Uterus (tissue), 4 donors: ENCODE data around the gene VSIR. TPM values are rescaled to one million over a fixed set of nuclear protein-coding genes. Genes with fewer than 3 reads are reported as not detected.

ENCODE experiments used
- DNase-seq, 2 donors: peaks; one replicate each; pipeline ENCODE4 v3.0.0-alpha.2; 2019 to 2020
- H3K27ac ChIP-seq, 2 donors: fragments of 200-600 bp; sonication (generic); 1 replicate in 1 of 2; 2 replicates in 1 of 2; pipeline ENCODE4 v1.5.1; 2016 to 2018
- H3K27me3 ChIP-seq, 2 donors: fragments of 200-600 bp; sonication (generic); one replicate each; pipeline ENCODE4 v1.5.1; 2018 to 2019; ENCODE audit warnings: control low read depth in 1 of 2
- H3K36me3 ChIP-seq, 2 donors: fragments of 200-600 bp; sonication (generic); one replicate each; pipeline ENCODE4 v1.5.1; 2019; ENCODE audit warnings: control low read depth in 1 of 2
- H3K4me1 ChIP-seq, 2 donors: fragments of 200-600 bp; sonication (generic); one replicate each; pipeline ENCODE4 v1.5.1; 2018 to 2019; ENCODE audit warnings: control low read depth in 1 of 2
- H3K4me3 ChIP-seq, 2 donors: fragments of 200-600 bp; sonication (generic); 1 replicate in 1 of 2; 2 replicates in 1 of 2; pipeline ENCODE4 v1.5.1; 2018 to 2019; ENCODE audit warnings: mild to moderate bottlenecking in 1 of 2
- H3K9me3 ChIP-seq, 2 donors: fragments of 200-600 bp; sonication (generic); one replicate each; pipeline ENCODE4 v1.5.1; 2019; ENCODE audit warnings: control low read depth in 1 of 2
- POLR2A ChIP-seq, 2 donors: fragments of 450-650 bp; IDR thresholded peaks; one replicate each; pipeline ENCODE4 v1.6.1; 2016; ENCODE audit warnings: antibody characterized with exemption in 2 of 2, mild to moderate bottlenecking in 1 of 2, moderate library complexity in 1 of 2
- intact Hi-C: fragments of 100-400 bp; cut with DNase I; formaldehyde crosslinking; loops from one replicate; pipeline ENCODE4 v1.15.1; 2023; ENCODE audit warnings: low total_unique reads
- total RNA-seq, 4 donors: library from RNA; depleted of rRNA in 3 of 4; stranded (reverse); fragments of >200 nt in 3 of 4; gene quantifications; one replicate each; pipeline versions ENCODE4 v1.1.0 to v1.2.4, GENCODE V29; 2014 to 2023
- TF ChIP-seq, protein P1 (sequence below), 4 experiments: fragments of 200-600 bp in 2 of 4; fragments of 450-650 bp in 2 of 4; sonication (generic) in 2 of 4; IDR thresholded peaks; one replicate each; pipeline ENCODE4 v1.5.1; 2016 to 2019; ENCODE audit warnings: antibody characterized with exemption in 4 of 4, mild to moderate bottlenecking in 2 of 4, moderate library complexity in 1 of 4
- donor health status: DM: yes; HTN: yes; CAD: no.

The VSIR gene
- total RNA-seq, result 100 to 1,000 TPM in 1 of 4 donors, 10 to 100 TPM in 3; 18.9 to 127 (median 36.7) TPM

DNA sequence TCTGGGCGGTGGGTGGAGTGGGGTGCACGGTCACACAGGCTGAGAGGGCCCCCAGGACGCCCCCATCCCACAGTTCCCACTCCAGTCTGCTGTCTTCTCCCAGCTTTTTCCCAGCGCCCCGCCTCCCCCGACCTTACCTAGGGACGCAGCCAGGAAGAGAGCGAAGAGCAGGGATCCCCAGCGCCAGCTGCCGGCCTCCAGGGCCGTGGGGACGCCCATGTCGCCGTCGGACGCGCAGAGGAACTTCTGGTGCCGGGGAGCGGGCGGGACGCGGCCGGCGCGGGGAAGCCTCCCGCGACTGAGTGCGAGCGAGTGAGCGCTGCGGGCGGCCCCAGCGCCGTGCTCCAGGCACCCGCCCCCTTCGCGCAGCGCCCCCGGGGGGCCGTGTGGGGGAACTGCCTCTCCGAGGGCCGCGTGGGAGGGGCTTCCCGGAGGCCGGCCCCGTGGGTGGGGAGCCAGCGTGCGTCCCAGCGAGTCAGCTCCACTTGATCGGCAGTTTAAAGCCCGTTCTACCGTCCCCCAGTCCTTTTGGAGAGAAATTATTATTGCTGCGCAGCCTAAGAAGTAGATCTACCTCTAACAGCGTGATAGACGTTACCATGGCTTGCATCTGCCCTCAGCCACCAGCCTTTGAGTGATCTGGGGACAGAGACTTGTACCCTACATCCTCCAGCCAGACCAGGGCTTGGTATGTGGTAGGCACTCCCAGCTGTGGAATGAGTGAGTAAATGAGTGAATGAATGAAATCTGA lies at the start of gene VSIR:
Gene VSIR (minus strand): TSS at position 300 of the 751 bp plus-strand sequence. CDS start 81 bp downstream, at position 219.
- H3K4me1 ChIP-seq, result peaks cover 8 to 20% of the 10 kb centered on the region in 2 donors
- TF ChIP-seq, protein P1, sequence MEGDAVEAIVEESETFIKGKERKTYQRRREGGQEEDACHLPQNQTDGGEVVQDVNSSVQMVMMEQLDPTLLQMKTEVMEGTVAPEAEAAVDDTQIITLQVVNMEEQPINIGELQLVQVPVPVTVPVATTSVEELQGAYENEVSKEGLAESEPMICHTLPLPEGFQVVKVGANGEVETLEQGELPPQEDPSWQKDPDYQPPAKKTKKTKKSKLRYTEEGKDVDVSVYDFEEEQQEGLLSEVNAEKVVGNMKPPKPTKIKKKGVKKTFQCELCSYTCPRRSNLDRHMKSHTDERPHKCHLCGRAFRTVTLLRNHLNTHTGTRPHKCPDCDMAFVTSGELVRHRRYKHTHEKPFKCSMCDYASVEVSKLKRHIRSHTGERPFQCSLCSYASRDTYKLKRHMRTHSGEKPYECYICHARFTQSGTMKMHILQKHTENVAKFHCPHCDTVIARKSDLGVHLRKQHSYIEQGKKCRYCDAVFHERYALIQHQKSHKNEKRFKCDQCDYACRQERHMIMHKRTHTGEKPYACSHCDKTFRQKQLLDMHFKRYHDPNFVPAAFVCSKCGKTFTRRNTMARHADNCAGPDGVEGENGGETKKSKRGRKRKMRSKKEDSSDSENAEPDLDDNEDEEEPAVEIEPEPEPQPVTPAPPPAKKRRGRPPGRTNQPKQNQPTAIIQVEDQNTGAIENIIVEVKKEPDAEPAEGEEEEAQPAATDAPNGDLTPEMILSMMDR (IDR thresholded peaks at IDR 0.05), result peak; percentile 64 to 97 (median 95)
- peak; percentile 95 to 96 for TF ChIP-seq POLR2A (IDR thresholded peaks at IDR 0.05)
- intact Hi-C loops, result loop anchor here (5.0 kb wide), 1 partner anchor 66 kb away; no protein-coding TSS in a partner anchor

DNA sequence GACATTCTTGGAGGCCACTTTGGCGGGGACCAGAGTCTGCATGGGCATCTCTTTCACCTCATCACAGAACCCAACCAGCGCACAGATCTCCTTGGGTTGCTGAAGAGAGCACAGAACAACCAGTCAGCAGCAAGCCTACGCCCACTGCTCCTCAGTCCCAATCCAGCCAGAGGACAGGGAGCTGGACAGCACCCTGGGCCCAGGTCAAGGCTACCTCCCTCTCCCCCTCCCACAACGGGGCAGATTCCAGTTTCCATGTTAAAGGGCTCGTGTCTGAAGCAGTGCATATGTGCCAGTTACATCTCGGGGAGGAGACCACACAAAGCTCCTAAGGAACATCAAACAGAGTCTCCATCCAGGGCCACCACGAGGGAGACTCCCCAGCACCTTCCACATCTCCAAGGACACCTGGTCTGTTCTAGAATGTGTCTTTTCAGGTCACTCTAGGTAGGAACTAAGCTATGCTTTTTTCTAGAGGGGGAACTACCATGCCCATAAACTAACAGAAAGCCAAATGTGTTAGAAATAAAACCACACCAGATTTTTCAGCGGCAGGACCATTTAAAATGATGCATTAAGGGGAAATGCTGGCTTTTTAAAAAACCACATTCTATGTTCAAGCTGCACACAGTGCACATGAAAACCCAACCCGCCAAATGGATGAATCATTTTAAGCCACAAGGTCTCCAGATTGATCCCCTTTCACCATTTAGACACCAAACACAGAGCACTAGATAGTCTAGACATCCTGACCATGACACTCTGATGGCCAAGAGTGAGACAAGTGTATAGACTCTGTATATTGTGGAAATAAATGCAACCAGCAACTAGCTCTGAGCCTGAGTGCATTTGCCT lies 48.8 kb upstream of the VSIR start:
- no peak overlapping the region for H3K27ac ChIP-seq
- DNase-seq, result no peak
- H3K9me3 ChIP-seq, result no peaks in the 10 kb centered on the region
- intact Hi-C loops, result no loop called here
- no peaks in the 10 kb centered on the region for H3K4me1 ChIP-seq
- no peaks in the 10 kb centered on the region for H3K27me3 ChIP-seq
- H3K36me3 ChIP-seq, result no peaks in the 10 kb centered on the region
- TF ChIP-seq, protein P1 (IDR thresholded peaks at IDR 0.05), result no peak
- H3K4me3 ChIP-seq, result no peak overlapping the region

More for the DNA sequence above, at the start of gene VSIR:
- Histone ChIP-seq H3K27me3 (no peaks in the 10 kb centered on the region), H3K27ac (peak within 1 kb of the TSS; percentile 94 to 97), H3K36me3 (no peaks in the 10 kb centered on the region), H3K9me3 (no peaks in the 10 kb centered on the region), H3K4me3 (peak within 1 kb of the TSS; percentile 66 to 81)
- DNase-seq, result peak; percentile 89 to 95

DNA sequence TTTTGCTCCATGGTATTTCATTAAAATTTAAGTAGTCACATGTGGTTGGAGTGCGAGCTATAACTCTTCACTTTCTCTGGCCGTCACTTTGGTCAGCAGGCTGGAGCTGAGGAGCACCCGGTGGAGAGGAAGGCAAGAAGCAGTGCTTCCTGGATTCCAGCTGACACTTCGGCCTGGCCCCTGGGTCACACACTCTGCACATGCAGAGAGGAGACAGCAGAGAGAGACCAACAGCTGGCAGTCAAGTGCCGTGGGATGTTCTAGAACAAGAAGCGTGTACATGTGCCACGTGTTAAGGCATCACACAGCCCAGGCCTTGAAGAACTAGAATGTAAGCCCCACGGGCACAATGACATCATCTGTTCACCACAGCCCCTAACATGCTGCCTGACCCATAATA lies 47.6 kb upstream of the VSIR start:
- no peak for DNase-seq
- no peak overlapping the region for H3K27ac ChIP-seq
- H3K27me3 ChIP-seq, result no peaks in the 10 kb centered on the region
- no peak for TF ChIP-seq POLR2A (IDR thresholded peaks at IDR 0.05)
- TF ChIP-seq, protein P1 (IDR thresholded peaks at IDR 0.05), result no peak
- no peaks in the 10 kb centered on the region for H3K36me3 ChIP-seq
- no peak overlapping the region for H3K4me3 ChIP-seq
- no peaks in the 10 kb centered on the region for H3K9me3 ChIP-seq
- H3K4me1 ChIP-seq, result no peaks in the 10 kb centered on the region
- intact Hi-C loops, result no loop called here

DNA sequence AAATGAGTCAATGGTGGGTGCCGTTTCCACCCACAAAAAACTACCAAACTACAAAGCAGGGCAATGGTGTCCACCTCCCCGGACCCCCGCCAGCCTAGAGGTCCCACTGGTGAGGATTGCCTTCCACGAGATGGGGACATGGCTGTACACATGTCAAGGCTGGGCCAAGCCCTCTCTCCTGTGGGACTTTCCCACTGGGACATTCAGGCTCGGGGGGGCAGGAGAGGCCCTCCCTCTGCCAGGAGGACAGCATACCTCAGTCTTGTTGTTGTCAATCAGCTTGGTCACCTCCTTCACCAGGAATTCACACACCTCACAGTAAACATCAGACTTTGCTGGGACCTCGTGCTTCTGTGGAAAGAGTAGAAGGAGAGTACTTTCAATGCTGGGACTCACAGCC lies 46.7 kb upstream of the VSIR start:
- H3K27ac ChIP-seq, result no peak overlapping the region
- H3K9me3 ChIP-seq, result no peaks in the 10 kb centered on the region
- H3K27me3 ChIP-seq, result no peaks in the 10 kb centered on the region
- intact Hi-C loops, result loop anchor here (10.0 kb wide), 1 partner anchor 245 kb away; no protein-coding TSS in a partner anchor
- TF ChIP-seq POLR2A (IDR thresholded peaks at IDR 0.05), result no peak
- TF ChIP-seq, protein P1 (IDR thresholded peaks at IDR 0.05), result no peak
- no peak overlapping the region for H3K4me3 ChIP-seq
- no peaks in the 10 kb centered on the region for H3K4me1 ChIP-seq
- no peaks in the 10 kb centered on the region for H3K36me3 ChIP-seq
- no peak for DNase-seq
